BJ (cell line): Measurements from ENCODE around the gene HEXIM1. TPM values are rescaled to one million over a fixed set of nuclear protein-coding genes. Genes with fewer than 3 reads are reported as not detected.

Experiments
- CTCF ChIA-PET: fragments of 350-600 bp; formaldehyde crosslinking; extraction: SDS; loops from one replicate; lab custom pipeline; 2021; ENCODE audit warnings: antibody characterized with exemption, inconsistent platforms; lab: Yijun Ruan, JAX
- POLR2A ChIA-PET: fragments of 300-600 bp; sonication (Branson Sonifier 250); formaldehyde crosslinking; extraction: SDS; loops from one replicate; lab custom pipeline; 2021; ENCODE audit warnings: antibody characterized with exemption; lab: Charles Lee
- DNase-seq: peaks from one replicate; pipeline ENCODE4 v3.0.0-alpha.2; 2011; ENCODE audit warnings: low read depth
- H3K27me3 ChIP-seq: 2 replicates; pipeline ENCODE4 v1.6.0; 2011; ENCODE audit warnings: low read length; ENCODE audit not compliant: control insufficient read depth, insufficient read depth
- H3K36me3 ChIP-seq: 2 replicates; pipeline ENCODE4 v1.5.1; 2011; ENCODE audit warnings: low read length; ENCODE audit not compliant: control insufficient read depth, insufficient read depth
- H3K4me3 ChIP-seq: 2 replicates; pipeline ENCODE4 v1.5.1; 2011; ENCODE audit warnings: low read depth, mild to moderate bottlenecking, control low read depth, low read length
- CTCF ChIP-seq: IDR thresholded peaks from 2 replicates; pipeline ENCODE4 v1.5.1; 2011; ENCODE audit warnings: low read depth, mild to moderate bottlenecking, control low read depth, inconsistent platforms, low read length, moderate library complexity; ENCODE audit not compliant: insufficient read depth
- polyA plus RNA-seq: library from polyadenylated mRNA; depleted of rRNA; stranded (reverse); fragments of >200 nt; gene quantifications from 2 replicates; pipeline ENCODE4 v1.2.3, GENCODE V29; 2011

The HEXIM1 gene
- polyA plus RNA-seq, 1 experiment, result 16.0 TPM

GRCh38 chr17:45113424-45113754, 34.9 kb upstream of the HEXIM1 start:
- H3K4me3 ChIP-seq, result no peak overlapping the region
- no peaks in the 10 kb centered on the region for H3K27me3 ChIP-seq
- no peak for DNase-seq
- H3K36me3 ChIP-seq, result peaks cover 29% of the 10 kb centered on the region
- TF ChIP-seq CTCF, result no peak
- POLR2A ChIA-PET, result no interaction called here
- CTCF ChIA-PET, result no interaction called here

DNA sequence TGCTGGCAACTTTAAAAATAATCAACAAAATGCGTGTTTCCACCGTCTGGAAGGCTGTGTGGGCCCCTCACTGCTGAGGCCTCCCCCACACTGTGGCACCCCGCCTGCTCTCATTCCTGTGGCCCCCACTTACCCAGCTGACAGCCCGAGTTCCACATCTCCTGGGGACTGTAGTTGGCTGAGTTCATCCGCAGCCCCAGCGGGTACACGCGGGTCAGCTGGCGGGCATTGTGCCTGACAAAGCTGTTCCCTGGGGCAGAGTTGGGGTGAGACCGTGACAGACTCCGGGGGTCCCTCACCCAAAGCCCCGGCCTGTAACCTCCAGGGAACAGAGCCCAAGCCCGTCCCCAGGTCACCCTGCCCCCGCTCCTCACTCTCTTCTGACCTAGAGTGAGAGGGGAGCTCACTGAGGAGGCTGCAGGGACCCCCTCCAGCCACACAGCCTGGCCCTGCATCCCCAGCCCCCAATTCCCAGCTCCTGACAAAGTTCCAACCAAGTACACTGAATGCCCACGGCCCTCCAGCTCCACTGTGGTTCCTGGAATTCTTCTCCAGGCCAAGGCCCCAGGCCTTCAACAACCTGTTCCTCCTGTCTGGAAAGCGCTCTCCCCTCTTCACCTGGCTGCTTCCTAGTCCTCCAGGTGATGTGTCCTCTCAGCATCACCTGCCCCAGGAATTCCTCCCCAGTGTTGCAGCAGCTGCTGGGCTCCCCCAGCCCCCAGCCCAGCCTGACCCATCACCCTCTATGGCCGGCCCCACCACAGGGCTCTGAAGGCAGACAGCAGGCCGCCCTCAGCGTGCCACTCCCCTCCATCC, 34.0 kb upstream of the HEXIM1 start:
- ChIA-PET POLR2A (no interaction called here), CTCF (interaction anchor here (0.7 to 1.1 kb wide), 4 partner anchors 10 to 21 kb away, joined by 3 to 4 read pairs (median 4); partner anchors contain the start of genes ACBD4 and PLCD3)
- H3K4me3 ChIP-seq, result no peak overlapping the region
- no peak for DNase-seq
- no peak for TF ChIP-seq CTCF
- H3K36me3 ChIP-seq, result peaks cover 29% of the 10 kb centered on the region
- no peaks in the 10 kb centered on the region for H3K27me3 ChIP-seq

GRCh38 chr17:45115015-45115625, 33.2 kb upstream of the HEXIM1 start:
- DNase-seq, result no peak
- Histone ChIP-seq H3K27me3 (no peaks in the 10 kb centered on the region), H3K36me3 (peaks cover 34% of the 10 kb centered on the region), H3K4me3 (no peak overlapping the region)
- no peak for TF ChIP-seq CTCF
- ChIA-PET POLR2A (no interaction called here), CTCF (interaction anchor here (0.8 to 2.1 kb wide), 5 partner anchors 9 to 37 kb away, joined by 3 to 9 read pairs (median 3); partner anchors contain the start of genes ACBD4 and PLCD3)

- Histone ChIP-seq H3K4me3 (no peak overlapping the region), H3K36me3 (peaks cover 33% of the 10 kb centered on the region), H3K27me3 (no peaks in the 10 kb centered on the region)
- TF ChIP-seq CTCF, result no peak
- no peak for DNase-seq
- CTCF ChIA-PET, result interaction anchor here (0.7 to 4.0 kb wide), 5 partner anchors 10 to 336 kb away, joined by 3 to 19 read pairs (median 3); partner anchors contain the start of gene ACBD4
- POLR2A ChIA-PET, result no interaction called here
Observed at GRCh38 chr17:45115871-45116270, 32.4 kb upstream of the HEXIM1 start.

- no peak overlapping the region for H3K4me3 ChIP-seq
- ChIA-PET CTCF (interaction anchor here (0.7 to 4.0 kb wide), 7 partner anchors 8 to 337 kb away, joined by 3 to 19 read pairs (median 7); partner anchors contain the start of gene ACBD4), POLR2A (no interaction called here)
- DNase-seq, result no peak
- no peak for TF ChIP-seq CTCF
- peaks cover 30% of the 10 kb centered on the region for H3K36me3 ChIP-seq
- no peaks in the 10 kb centered on the region for H3K27me3 ChIP-seq
Observed at GRCh38 chr17:45116434-45117016, 31.8 kb upstream of the HEXIM1 start.
